HG03460 (cell line): ENCODE results near the gene PIGA.

Experiments used
- ATAC-seq: cut with Tn5 transposase; IDR thresholded peaks from one replicate; pipeline ENCODE4 v1.9.1; 2021; ENCODE audit not compliant: unreplicated experiment

Gene PIGA

GRCh38 chrX:15335135-15336022 is at the start of gene PIGA:
Gene PIGA (minus strand): TSS chrX:15335523. CDS start chrX:15331930, 3,593 bp downstream.
- ATAC-seq = peak; percentile 98

GRCh38 chrX:15384304-15384703 is 49.0 kb upstream of the PIGA start, which contains the start of gene VEGFD:
Gene VEGFD (minus strand): TSS chrX:15384413. CDS start chrX:15383946, 467 bp downstream.
- ATAC-seq = no peak

- no peak for ATAC-seq
Measured at GRCh38 chrX:15382813-15383212, 47.5 kb upstream of the PIGA start.

GRCh38 chrX:15376956-15377355 is 41.6 kb upstream of the PIGA start:
- ATAC-seq = no peak

- ATAC-seq = no peak
Measured at GRCh38 chrX:15373976-15374375, 38.7 kb upstream of the PIGA start.

GRCh38 chrX:15366506-15367352 is 31.4 kb upstream of the PIGA start:
- no peak for ATAC-seq

GRCh38 chrX:15359701-15360100 is 24.4 kb upstream of the PIGA start:
- ATAC-seq = no peak

GRCh38 chrX:15358533-15358932 is 23.2 kb upstream of the PIGA start:
- no peak for ATAC-seq

GRCh38 chrX:15356444-15356843 is 21.1 kb upstream of the PIGA start:
- ATAC-seq = no peak

GRCh38 chrX:15350329-15350996 is 15.1 kb upstream of the PIGA start:
- no peak for ATAC-seq

GRCh38 chrX:15349046-15349445 is 13.7 kb upstream of the PIGA start:
- no peak for ATAC-seq

- no peak for ATAC-seq
Measured at GRCh38 chrX:15345976-15346375, 10.7 kb upstream of the PIGA start.

- ATAC-seq = no peak
Measured at GRCh38 chrX:15344106-15344505, 8.8 kb upstream of the PIGA start.

- no peak for ATAC-seq
Measured at GRCh38 chrX:15343075-15343476, 7.8 kb upstream of the PIGA start.

- ATAC-seq = no peak
Measured at GRCh38 chrX:15340867-15341266, 5.5 kb upstream of the PIGA start.

- ATAC-seq = no peak
Measured at GRCh38 chrX:15336023-15336413, 695 bp upstream of the PIGA start.

GRCh38 chrX:15334561-15334960 is 762 bp downstream of the PIGA start:
- ATAC-seq = no peak

GRCh38 chrX:15328821-15329220 is 6.5 kb downstream of the PIGA start:
- no peak for ATAC-seq

GRCh38 chrX:15328131-15328530 is 7.2 kb downstream of the PIGA start:
- ATAC-seq = no peak

- ATAC-seq = no peak
Measured at GRCh38 chrX:15322472-15322871, 12.9 kb downstream of the PIGA start.

- ATAC-seq = no peak
Measured at GRCh38 chrX:15322072-15322471, 13.3 kb downstream of the PIGA start.
